Hematopoietic multipotent progenitor cell (in vitro differentiated cells): ENCODE data around the gene CREBZF. TPM values are rescaled to one million over a fixed set of nuclear protein-coding genes. Genes with fewer than 3 reads are reported as not detected.
"Not testable (repeated sequence)": the region's sequence is repeated elsewhere in the genome, so short reads cannot be mapped to it uniquely, and the experiment has no call there.

Experiments used
- DNase-seq, 3 donors: peaks; one replicate each; pipeline ENCODE4 v3.0.0-alpha.2; 2011 to 2015; ENCODE audit warnings: low read depth in 2 of 3, low spot score in 2 of 3
- total RNA-seq: library from RNA; depleted of rRNA; stranded (reverse); fragments of >200 nt; gene quantifications from one replicate; pipeline ENCODE4 v1.2.3, GENCODE V29; 2012

Gene CREBZF
- total RNA-seq, 1 donor = 70.8 TPM

DNA sequence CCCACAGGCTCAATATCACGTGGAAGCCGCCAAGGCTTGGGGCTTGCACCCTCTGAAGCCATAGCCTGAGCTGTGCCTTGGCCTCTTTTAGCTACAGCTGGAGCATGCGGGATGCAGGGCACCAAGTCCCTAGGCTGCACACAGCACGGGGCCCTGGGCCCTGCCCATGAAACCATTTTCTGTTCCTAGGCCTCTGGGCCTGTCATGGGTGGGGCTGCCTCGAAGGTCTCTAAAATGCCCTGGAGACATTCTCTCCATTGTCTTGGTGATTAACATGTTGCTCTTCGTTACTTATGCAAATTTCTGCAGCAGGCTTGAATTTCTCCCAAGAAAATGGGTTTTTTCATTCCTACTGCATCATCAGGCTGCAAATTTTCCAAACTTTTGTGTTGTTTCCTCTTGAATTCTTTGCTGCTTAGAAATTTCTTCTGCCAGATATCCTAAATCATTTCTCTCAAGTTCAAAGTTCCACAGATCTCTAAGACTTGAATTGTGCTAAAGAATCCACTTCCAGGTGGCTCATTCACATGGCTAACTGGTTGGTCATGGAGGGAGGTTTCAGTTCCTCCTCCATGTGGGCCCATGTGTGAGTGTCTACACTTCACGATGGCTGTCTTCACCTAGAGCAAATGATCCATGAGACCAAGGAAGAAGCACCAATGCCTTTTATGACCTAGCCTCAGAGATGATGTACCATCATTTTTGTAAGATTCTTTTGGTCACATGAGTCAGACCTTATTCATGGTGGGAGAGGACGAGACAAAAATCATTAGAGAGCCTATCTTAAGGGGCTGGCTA lies 7.4 kb upstream of the CREBZF start:
- no peak for DNase-seq

DNA sequence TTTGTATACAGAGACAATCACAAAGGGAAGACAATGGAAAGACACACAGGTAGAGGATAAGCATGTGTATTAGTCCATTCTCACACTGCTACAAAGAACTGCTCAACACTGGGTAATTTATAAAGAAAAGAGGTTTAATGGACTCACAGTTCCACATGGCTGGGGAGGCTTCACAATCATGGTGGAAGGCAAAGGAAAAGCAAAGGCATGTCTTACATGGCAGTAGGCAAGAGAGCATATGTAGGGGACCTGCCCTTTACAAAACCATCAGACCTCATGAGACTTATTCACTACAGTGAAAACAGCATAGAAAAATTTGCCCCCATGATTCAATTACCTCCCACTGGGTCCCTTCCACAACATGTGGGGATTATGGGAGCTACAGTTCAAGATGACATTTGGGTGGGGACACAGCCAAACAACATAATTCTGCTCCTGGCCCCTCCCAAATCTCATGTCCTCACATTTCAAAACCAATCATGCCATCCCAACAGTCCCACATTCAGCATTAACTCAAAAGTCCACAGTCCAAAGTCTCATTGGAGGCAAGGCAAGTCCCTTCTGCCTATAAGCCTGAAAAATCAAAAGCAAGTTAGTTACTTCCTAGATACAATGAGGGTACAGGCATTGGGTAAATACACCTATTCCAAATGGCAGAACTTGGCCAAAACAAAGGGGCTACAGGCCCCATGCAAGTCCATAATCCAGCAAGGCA lies 6.2 kb upstream of the CREBZF start:
- not testable (repeated sequence) for DNase-seq

DNA sequence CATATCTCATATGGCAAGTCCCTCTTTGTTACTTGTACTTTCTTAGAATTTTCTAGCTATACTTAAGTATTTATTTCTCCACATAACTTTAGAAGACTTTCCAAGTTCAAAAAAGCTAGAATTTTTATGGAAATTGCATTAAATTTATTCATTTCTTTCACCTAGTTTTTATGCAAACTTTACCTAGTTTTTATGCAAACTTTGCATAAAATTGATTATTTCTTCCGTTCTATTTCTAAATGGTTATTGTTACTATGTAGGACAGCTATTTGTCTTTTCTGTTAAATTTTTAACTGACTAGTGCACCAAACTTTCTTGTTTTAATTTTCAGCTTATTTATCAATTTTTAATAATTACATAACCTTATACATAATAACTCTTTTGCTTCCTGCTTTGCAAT lies 3.2 kb upstream of the CREBZF start:
- DNase-seq = no peak

DNA sequence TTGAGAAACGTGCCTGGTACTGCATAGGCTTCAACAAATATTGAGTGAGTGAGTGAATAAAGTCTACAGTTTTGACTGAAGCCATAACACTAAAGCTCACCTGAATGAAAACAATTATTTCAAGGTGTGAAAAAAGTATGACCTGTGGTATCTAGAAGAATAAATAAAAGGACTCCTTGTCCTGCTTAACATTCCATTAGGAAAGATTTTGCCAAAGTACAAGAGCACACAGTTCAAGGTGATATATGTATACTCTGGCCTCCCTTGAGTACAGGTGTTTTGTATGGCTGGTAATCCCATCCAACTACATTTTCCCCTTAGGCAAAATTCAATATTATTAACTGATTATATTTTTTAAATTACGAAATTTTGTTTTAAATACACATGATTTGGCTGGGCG lies 1.8 kb upstream of the CREBZF start:
- DNase-seq = no peak

DNA sequence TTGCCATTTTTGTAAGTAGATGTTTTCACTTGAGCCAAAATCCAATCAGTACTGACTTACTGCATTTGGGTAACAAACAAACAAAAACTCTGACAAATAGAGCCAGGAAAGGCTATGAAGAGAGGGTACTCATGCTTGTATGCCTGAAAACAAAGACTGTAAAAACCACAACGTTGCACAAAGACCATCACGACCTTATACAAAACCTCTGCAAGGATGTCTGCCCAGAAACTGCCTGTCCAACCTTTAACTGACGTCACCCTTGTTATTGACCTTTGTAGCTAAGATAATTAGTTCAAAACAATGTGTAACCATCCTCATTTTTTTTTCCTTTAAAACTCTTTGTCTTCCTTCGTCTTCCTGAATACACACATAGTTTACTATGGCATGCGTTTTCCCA lies 804 bp upstream of the CREBZF start:
- no peak for DNase-seq

DNA sequence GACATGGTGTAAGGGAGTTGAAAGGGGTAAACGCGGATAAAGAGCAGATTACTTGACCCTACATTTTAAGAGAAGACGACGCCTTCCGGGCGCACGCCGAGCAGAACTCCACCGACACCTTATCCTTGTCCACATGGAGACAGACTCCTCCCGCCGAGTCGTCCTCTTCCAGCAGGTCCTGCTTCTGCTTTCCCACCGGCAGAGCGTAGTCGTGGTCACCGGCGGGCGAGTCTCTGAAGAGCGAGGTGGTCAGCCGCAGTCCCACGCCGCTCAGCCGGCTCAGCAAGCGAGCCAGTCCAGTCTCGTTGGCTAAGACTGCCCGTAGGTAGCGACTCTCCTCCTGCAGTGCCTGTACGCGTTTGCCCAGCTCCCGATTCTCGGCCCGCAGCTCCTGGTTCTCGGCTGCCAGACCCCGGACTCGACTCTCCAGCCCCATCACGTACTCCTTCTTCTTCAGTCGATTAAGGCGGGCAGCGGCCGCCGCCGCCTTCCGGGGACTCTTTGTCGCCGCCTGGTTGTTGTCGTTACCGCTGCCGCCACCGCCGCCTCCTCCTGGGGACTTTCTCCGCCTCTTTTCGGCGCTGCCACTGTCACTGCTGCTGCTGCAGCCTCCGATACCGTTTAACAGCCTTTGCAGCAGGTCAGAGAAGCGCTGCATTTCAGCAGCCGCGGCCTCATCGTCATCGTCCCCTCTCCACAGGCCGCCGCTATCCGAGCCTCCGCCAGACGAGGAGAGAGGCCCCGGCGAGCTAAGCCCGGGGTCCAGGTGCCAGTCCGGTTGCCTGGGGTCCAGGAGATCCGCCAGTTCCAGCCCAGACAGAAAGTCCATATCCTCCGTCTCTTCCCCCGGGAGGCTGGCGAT lies 945 bp downstream of the CREBZF start:
- peak; percentile 77 to 88 (median 85) for DNase-seq

DNA sequence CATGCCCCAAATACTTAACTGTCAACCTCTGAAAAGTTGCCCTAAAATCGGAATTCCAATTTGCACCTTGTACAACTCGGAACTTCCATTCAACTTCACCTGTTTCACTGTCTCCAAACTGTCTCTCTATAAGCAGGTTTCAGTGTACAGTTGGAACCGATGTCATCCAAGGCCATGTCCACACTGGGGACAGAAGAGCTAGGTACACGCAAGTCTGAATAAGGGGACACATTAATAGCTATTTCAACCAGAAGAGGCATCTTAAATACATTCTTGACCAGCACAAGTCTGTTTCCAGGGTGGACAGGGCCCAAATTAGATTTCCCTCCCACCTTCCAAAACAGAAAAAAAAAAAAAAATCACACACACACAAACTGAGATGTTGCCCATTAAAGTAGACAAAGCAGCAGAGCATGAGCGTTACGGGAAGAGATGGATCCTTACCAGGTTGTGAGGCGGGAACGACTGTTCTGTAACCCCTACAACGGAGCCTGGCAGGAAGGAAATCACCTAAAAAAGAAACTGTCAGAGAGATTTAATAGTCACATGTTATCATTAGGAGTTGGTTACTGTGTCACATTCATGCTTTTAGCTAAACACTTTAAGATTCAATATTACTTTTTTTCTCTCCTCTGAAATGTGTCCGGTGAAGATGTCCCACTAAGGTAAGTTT lies 1.7 kb downstream of the CREBZF start:
- DNase-seq = peak in 1 of 3 donors; percentile 17

DNA sequence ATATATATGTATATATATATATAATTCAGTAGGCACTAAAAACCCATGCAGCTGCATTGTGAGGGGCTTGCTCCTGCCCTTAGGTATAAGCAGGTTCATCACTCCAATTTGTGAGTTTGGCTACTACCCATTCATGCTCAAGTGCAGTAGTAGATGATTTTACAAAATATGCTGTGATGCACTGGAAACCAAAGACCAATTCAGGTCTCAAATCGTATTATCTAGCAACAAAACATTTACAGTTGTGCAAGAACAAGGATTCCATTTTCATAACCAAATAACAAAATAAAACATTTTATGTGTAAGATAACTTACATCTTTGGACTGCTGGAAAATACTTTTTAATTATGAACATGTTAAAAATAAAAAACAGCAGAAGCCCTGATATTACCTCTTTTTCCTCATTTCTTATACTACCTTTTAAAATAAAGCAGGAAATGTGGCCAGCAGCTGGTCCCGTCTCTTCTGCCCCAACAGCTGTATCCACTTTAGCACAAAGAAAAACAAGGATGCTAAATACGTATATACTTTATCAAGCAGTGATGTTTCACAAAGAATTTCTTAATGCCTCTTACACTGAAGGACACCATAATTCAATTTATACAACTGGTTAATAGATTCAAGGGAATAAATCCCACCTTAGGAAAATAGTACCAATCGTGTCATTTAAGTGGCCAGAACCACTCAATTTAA lies 2.8 kb downstream of the CREBZF start:
- DNase-seq = no peak

DNA sequence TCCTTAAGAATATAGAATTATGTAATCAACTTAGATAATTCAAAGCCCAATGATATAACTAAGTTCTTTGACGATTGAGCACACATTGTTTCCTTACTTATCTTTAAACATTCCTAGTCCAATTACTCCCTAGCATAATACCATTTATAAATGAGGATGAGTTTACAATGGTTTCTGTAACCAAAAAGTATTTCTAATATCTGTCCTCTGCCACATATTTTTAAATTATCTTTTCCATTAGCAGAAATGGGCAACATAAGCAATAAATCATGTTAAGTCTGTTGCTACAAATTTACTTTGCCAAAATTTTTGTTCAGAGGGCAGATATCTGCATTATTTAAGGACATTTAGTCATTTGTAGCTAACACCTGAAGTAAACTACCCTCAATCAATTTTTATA lies 6.7 kb downstream of the CREBZF start:
- DNase-seq = no peak

DNA sequence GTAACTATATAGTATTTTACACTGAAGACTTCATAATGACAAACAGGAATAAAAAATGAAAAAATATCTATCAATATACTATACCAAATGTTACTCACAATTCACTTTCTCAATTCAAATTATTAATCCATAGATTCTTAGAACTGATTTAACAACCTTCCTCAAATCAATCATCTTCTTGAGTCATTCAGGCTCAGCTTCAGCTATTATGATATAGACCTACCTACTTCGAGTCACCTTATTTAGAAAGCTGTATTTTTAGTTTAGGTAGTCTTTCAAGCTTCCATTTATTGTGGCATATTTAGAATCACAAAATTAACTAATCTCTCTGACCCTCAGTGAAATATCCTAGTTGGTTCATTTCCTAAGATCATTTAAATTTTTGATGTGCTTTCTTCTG lies 8.2 kb downstream of the CREBZF start:
- DNase-seq = no peak

DNA sequence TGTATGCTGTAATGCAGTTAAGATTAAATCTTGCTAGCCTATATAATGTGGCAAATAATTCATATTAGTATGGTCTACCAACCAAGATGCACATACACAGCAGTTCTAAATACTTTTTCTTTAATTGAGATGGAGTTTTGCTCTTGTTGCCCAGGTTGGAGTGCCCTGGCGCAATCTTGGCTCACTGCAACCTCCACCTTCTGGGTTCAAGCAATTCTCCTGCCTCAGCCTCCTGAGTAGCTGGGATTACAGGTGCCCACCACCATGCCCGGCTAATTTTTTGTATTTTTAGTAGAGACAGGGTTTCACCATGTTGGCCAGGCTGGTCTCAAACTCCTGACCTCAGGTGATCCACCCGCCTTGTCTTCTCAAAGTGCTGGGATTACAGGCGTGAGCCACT lies 10.6 kb downstream of the CREBZF start:
- DNase-seq = not testable (repeated sequence)

DNA sequence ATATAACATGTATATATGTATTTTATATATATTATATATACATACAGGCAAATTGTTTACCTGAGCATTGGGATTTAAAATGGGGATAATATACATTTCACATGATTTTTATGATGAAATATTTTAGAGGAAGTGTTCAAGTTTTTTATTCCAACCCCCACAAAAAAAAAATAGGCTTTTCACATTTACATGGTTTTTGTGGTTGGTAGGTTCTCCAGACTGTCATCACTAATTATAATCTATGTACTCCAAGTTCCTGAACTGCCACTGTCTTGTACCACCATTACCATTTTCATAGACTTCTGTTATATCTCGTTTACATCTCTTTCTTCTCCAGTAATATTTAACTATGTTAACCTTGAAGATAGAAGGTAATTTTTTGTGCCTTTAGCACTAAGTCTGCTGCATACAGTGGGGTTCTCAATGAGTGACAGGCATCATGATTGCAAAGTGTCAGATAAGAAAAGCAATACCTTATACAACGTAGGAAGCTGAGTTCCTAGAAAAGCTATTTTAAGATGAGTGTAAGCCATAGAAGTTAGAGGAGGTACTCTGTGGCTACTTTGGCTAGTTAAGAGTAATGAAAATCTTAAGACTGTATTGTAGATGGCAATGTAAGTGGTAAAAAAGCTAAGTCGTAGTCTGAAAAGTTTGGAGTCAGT lies 12.0 kb downstream of the CREBZF start:
- DNase-seq = peak in 1 of 3 donors; percentile 64

DNA sequence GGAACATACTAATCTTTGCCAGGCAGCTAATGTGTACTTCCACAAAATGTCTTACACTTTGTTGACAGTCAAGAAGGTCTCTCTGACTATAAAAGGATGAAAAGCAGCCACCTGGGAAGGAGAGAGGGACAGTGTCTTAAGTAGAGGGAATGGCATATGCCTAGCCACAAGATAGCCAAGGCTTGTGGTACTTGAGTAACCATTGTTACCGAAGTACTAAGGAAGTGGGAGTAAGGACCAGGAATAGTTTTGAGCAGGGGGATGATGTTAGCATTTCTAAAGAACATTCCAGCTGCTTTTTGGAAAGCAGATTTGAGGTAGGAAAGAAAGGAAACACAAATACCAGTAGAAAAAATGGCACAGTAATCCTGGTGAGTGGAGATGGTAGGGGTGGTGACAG lies 13.8 kb downstream of the CREBZF start:
- no peak for DNase-seq

DNA sequence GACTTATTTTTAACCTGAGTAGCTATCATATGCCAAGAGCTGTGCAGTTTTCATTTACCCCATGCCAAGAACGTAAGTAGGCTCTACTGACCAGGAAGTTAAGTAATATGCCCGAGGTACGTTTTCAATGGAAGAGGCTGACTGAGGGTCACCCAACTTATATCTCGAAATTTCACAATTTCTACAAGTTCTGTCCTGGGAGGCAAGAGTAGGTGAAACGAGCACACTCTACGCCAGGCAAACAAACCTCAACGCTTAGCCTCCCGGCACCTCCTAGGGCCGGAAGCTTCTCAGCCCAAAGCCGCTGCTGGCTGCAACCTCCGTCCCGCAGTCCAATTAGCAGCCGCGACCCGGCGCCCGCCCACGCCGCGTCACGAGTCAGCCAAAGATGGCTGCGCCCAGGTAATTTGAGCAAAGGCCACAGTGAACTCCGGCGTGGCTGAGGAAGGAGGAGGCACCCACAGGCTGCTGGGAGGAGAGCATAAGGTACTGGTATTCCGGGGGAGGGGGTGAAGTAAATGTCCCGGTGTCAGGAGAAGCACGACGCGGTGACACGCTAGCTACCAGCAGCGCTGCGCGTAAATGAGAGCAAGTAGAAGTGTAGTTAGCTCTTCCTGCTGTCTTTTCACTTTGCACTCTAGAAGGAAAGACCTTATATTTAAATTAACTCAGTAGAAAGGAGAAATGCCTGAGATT lies 17.2 kb downstream of the CREBZF start, which contains the start of gene TMEM126A:
Gene TMEM126A, plus strand, starts transcription at position 364 of the 696 bp plus-strand sequence. CDS start 2,289 bp downstream, outside the sequence.
- peak; percentile 80 to 85 (median 84) for DNase-seq

DNA sequence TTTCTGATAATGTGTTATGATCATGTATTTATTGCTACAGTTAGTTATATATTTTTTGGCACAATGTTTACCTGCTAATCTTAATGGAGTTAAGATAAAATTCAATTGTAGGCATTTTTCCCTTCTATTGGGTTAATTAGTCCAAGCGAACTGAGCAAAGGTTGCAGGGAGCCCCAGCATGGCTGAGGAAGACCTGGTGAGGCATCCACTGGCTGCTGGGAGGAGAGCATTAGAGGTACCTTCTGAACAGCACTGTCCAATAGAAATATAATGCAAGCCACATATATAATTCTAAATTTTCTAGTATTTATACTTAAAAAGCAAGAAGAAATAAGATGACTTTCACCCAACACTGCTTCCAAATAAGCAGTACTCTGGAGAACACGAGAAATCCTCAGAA lies 17.9 kb downstream of the CREBZF start:
- no peak for DNase-seq

DNA sequence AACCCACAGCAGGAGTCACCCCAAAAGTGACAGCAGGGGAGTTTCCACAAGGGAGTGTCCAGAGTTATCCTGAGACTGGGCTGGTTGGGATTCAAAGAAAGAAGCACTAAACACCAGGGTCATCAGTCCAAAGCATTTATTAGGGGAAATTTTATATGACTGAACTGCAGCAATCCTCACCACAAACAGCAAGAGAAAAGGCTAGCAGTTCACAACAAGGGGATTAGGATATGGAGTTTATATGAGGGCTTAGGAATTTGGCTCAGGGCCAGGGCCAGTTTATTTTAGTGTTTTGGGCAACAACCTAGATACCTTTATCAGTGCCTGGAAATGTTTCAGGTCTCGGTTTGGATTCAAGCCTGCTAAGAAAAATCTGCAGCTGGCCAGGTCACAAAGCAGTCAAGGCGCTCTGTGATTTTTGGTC lies 21.7 kb downstream of the CREBZF start:
- DNase-seq = no peak

DNA sequence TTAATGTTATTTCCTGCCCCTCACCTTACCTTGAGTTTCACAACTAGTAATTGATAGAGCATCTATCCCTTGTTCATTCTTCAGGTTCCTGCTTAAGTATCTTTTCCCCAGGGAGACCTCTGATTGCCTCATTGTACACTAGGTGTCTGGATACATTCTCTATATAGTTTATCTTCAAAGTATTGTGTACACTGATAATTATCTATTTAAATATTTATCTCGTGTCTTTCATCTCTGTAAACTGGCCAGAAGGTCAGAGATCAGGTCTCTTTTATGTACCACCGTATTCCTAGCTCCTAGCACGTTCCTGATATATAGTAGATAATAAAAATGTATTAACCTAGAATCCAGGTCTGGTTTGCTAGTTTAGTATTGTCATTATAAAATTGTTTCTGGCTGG lies 30.2 kb downstream of the CREBZF start:
- no peak for DNase-seq

DNA sequence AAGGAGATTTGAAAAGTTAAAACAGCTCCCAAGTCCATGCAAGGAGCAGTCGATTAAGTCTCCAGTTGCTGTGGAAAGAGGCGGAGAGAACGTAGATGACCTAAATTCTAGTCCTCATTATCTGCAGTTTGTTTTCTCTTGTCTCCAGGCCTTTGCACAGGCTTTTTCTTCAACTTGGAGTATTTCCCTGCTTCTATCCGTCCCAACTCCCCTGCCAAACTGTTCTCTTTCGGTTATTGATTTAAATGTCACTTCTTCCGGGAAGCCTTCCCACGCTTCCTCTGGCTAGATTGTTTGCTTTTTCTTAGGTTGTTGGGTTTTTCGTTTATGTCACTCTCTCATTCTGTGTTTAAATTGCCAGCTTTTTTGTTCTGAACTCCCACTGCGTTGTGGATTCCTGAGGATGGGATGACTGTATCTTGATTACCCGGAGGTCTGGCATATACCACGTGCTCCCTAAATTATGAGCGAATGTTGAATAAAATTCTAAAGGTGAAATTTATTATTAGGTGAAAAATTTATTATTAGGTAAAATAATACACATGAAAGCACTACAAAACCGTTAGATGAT lies 36.1 kb downstream of the CREBZF start:
- DNase-seq = no peak
